Aortic smooth muscle cell (primary cell): ENCODE data around the gene LEF1. TPM values are rescaled to one million over a fixed set of nuclear protein-coding genes. Genes with fewer than 3 reads are reported as not detected.

Source experiments
- total RNA-seq: library from RNA; depleted of rRNA; stranded (reverse); fragments of >200 nt; gene quantifications from 2 replicates; pipeline ENCODE4 v1.2.3, GENCODE V29; 2014

LEF1 gene
- 0.13 and 0.31 TPM in 2 replicates for total RNA-seq

GRCh38 chr4:108168671-108169523 lies at the start of gene LEF1:
LEF1 (minus strand) TSS chr4:108168932; CDS start chr4:108167767, 1,165 bp downstream.

Other genes with a start within 250 kb of the LEF1 start
- 9.0 and 10.2 TPM in 2 replicates for gene CYP2U1, start 237.4 kb downstream of the LEF1 start, total RNA-seq
- 5.5 and 9.5 TPM in 2 replicates for gene HADH, start 179.0 kb downstream of the LEF1 start, total RNA-seq